BLaER1 treated with 17β-estradiol and CSF1 and Interleukin-3, amounts not matched to agents 10 nM and 100 nM (cell line): ENCODE data around the gene PANX1.

Experiments used
- H3K27ac ChIP-seq, 11 experiments: shearing (Covaris generic); formaldehyde crosslinking; 2 replicates each; pipeline ENCODE4 v1.8.1; 2022
- H3K27me3 ChIP-seq, 11 experiments: shearing (Covaris generic); formaldehyde crosslinking; 2 replicates each; pipeline ENCODE4 v1.8.1; 2022
- H3K36me3 ChIP-seq, 11 experiments: shearing (Covaris generic); formaldehyde crosslinking; 2 replicates each; pipeline ENCODE4 v1.8.1; 2022
- H3K4me1 ChIP-seq, 10 experiments: shearing (Covaris generic); formaldehyde crosslinking; 2 replicates each; pipeline ENCODE4 v1.8.1; 2022
- H3K4me2 ChIP-seq, 11 experiments: shearing (Covaris generic); formaldehyde crosslinking; 2 replicates each; pipeline ENCODE4 v1.8.1; 2022
- H3K4me3 ChIP-seq, 10 experiments: shearing (Covaris generic); formaldehyde crosslinking; 2 replicates each; pipeline ENCODE4 v1.8.1; 2022
- H3K9ac ChIP-seq, 11 experiments: shearing (Covaris generic); formaldehyde crosslinking; 2 replicates each; pipeline ENCODE4 v1.8.1; 2022
- H3K9me3 ChIP-seq, 11 experiments: shearing (Covaris generic); formaldehyde crosslinking; replicated peaks in 1 of 11; 2 replicates each; pipeline ENCODE4 v1.8.1; 2022
- H4K20me1 ChIP-seq, 11 experiments: shearing (Covaris generic); formaldehyde crosslinking; 2 replicates each; pipeline ENCODE4 v1.8.1; 2022
- Cebpa-rat ChIP-seq, 11 experiments: shearing (Covaris generic); IDR thresholded peaks; 2 replicates each; pipeline ENCODE4 v1.8.1; 2022

The PANX1 gene

GRCh38 chr11:94132823-94133408, 4.3 kb downstream of the PANX1 start:
- Histone ChIP-seq H3K27ac (peak overlapping the region in 4 of 11 experiments; percentile 2 to 43 (median 31); a peak in 2 of 22 replicates), H3K4me2 (peak overlapping the region; percentile 25 to 95 (median 85)), H3K9ac (no peak overlapping the region), H4K20me1 (peaks cover 7 to 64% (median 50%) of the 10 kb centered on the region in 11 experiments; a peak in 19 of 22 replicates), H3K4me1 (peaks cover 71 to 83% (median 78%) of the 10 kb centered on the region in 10 experiments), H3K4me3 (no peak overlapping the region), H3K27me3 (no peaks in the 10 kb centered on the region), H3K36me3 (peaks cover 0 to 35% (median 22%) of the 10 kb centered on the region in 11 experiments; a peak in 18 of 22 replicates), H3K9me3 (peaks cover 13 to 32% (median 25%) of the 10 kb centered on the region in 11 experiments)
- TF ChIP-seq Cebpa-rat (IDR thresholded peaks at IDR 0.05): no peak

- H3K9me3 ChIP-seq: peaks cover 16 to 40% (median 33%) of the 10 kb centered on the region in 11 experiments
- peaks cover 0 to 42% (median 28%) of the 10 kb centered on the region in 11 experiments; a peak in 18 of 22 replicates for H3K36me3 ChIP-seq
- no peak overlapping the region for H3K4me3 ChIP-seq
- no peaks in the 10 kb centered on the region for H3K27me3 ChIP-seq
- H4K20me1 ChIP-seq: peaks cover 7 to 64% (median 50%) of the 10 kb centered on the region in 11 experiments; a peak in 19 of 22 replicates
- peak overlapping the region in 5 of 11 experiments; percentile 7 to 83 (median 71); a peak in 4 of 22 replicates for H3K27ac ChIP-seq
- peak overlapping the region; percentile 25 to 95 (median 85) for H3K4me2 ChIP-seq
- TF ChIP-seq Cebpa-rat (IDR thresholded peaks at IDR 0.05): no peak
- peaks cover 68 to 79% (median 74%) of the 10 kb centered on the region in 10 experiments for H3K4me1 ChIP-seq
- H3K9ac ChIP-seq: no peak overlapping the region; a peak in 1 of 22 replicates
These were observed 5.1 kb downstream of the PANX1 start for GRCh38 chr11:94133752-94134151.

- peaks cover 64 to 76% (median 71%) of the 10 kb centered on the region in 10 experiments for H3K4me1 ChIP-seq
- no peaks in the 10 kb centered on the region for H3K27me3 ChIP-seq
- peak overlapping the region; percentile 25 to 95 (median 85) for H3K4me2 ChIP-seq
These were observed 6.2 kb downstream of the PANX1 start for GRCh38 chr11:94134651-94135512.

GRCh38 chr11:94139416-94139815, 10.8 kb downstream of the PANX1 start:
- Histone ChIP-seq H3K27ac (no peak overlapping the region), H3K4me1 (peaks cover 41 to 74% (median 50%) of the 10 kb centered on the region in 10 experiments), H3K9ac (no peak overlapping the region), H4K20me1 (peaks cover 7 to 65% (median 52%) of the 10 kb centered on the region in 11 experiments; a peak in 19 of 22 replicates), H3K4me2 (no peak overlapping the region), H3K27me3 (no peaks in the 10 kb centered on the region), H3K4me3 (no peak overlapping the region), H3K9me3 (peaks cover 22 to 57% (median 51%) of the 10 kb centered on the region in 11 experiments), H3K36me3 (peaks cover 0 to 65% (median 40%) of the 10 kb centered on the region in 11 experiments; a peak in 18 of 22 replicates)
- TF ChIP-seq Cebpa-rat (IDR thresholded peaks at IDR 0.05): no peak

More at GRCh38 chr11:94134651-94135512, 6.2 kb downstream of the PANX1 start:
- H3K36me3 ChIP-seq: peaks cover 0 to 53% (median 36%) of the 10 kb centered on the region in 11 experiments; a peak in 18 of 22 replicates
- H3K4me3 ChIP-seq: peak overlapping the region in 7 of 10 experiments; percentile 4 to 55 (median 9); a peak in 6 of 20 replicates
- peaks cover 7 to 67% (median 57%) of the 10 kb centered on the region in 11 experiments; a peak in 19 of 22 replicates for H4K20me1 ChIP-seq
- peak overlapping the region; percentile 43 to 87 (median 75); a peak in 21 of 22 replicates for H3K27ac ChIP-seq
- H3K9ac ChIP-seq: peak overlapping the region in 9 of 11 experiments; percentile 24 to 75 (median 55); a peak in 15 of 22 replicates
- no peak for TF ChIP-seq Cebpa-rat (IDR thresholded peaks at IDR 0.05)
- peaks cover 22 to 51% (median 43%) of the 10 kb centered on the region in 11 experiments for H3K9me3 ChIP-seq

- H3K27ac ChIP-seq: no peak overlapping the region
- peaks cover 4 to 65% (median 50%) of the 10 kb centered on the region in 11 experiments; a peak in 19 of 22 replicates for H4K20me1 ChIP-seq
- H3K36me3 ChIP-seq: peaks cover 0 to 72% (median 41%) of the 10 kb centered on the region in 11 experiments; a peak in 18 of 22 replicates
- peaks cover 33 to 70% (median 42%) of the 10 kb centered on the region in 10 experiments; a peak in 19 of 20 replicates for H3K4me1 ChIP-seq
- no peak overlapping the region for H3K9ac ChIP-seq
- no peak for TF ChIP-seq Cebpa-rat (IDR thresholded peaks at IDR 0.05)
- peaks cover 22 to 56% (median 49%) of the 10 kb centered on the region in 11 experiments for H3K9me3 ChIP-seq
- no peak overlapping the region for H3K4me2 ChIP-seq
- H3K4me3 ChIP-seq: no peak overlapping the region
- no peaks in the 10 kb centered on the region for H3K27me3 ChIP-seq
These were observed 11.6 kb downstream of the PANX1 start for GRCh38 chr11:94140154-94140655.

- Histone ChIP-seq H3K9me3 (peaks cover 21 to 43% (median 38%) of the 10 kb centered on the region in 11 experiments), H3K4me1 (peaks cover 24 to 62% (median 34%) of the 10 kb centered on the region in 10 experiments; a peak in 19 of 20 replicates), H3K4me2 (peak overlapping the region in 7 of 11 experiments; percentile 2 to 67 (median 38); a peak in 11 of 22 replicates), H3K27ac (peak overlapping the region in 5 of 11 experiments; percentile 7 to 22 (median 15); a peak in 5 of 22 replicates), H3K27me3 (no peaks in the 10 kb centered on the region), H3K36me3 (peaks cover 0 to 74% (median 40%) of the 10 kb centered on the region in 11 experiments; a peak in 19 of 22 replicates), H4K20me1 (peaks cover 0 to 75% (median 60%) of the 10 kb centered on the region in 11 experiments; a peak in 19 of 22 replicates), H3K4me3 (no peak overlapping the region), H3K9ac (no peak overlapping the region)
- no peak for TF ChIP-seq Cebpa-rat (IDR thresholded peaks at IDR 0.05)
These were observed 13.1 kb downstream of the PANX1 start for GRCh38 chr11:94141511-94142307.

- H3K27ac ChIP-seq: peak overlapping the region in 3 of 11 experiments; percentile 15 to 22 (median 19); a peak in 4 of 22 replicates
- peak overlapping the region in 7 of 11 experiments; percentile 2 to 67 (median 38); a peak in 15 of 22 replicates for H3K4me2 ChIP-seq
- no peak overlapping the region for H3K9ac ChIP-seq
These were observed 14.0 kb downstream of the PANX1 start for GRCh38 chr11:94142308-94143281.

More at GRCh38 chr11:94142308-94143281, 14.0 kb downstream of the PANX1 start:
- no peak overlapping the region for H3K4me3 ChIP-seq
- peaks cover 4 to 84% (median 66%) of the 10 kb centered on the region in 11 experiments; a peak in 20 of 22 replicates for H4K20me1 ChIP-seq
- TF ChIP-seq Cebpa-rat (IDR thresholded peaks at IDR 0.05): no peak
- no peaks in the 10 kb centered on the region for H3K27me3 ChIP-seq
- peaks cover 0 to 65% (median 31%) of the 10 kb centered on the region in 11 experiments; a peak in 18 of 22 replicates for H3K36me3 ChIP-seq
- H3K9me3 ChIP-seq: peaks cover 12 to 35% (median 29%) of the 10 kb centered on the region in 11 experiments
- H3K4me1 ChIP-seq: peaks cover 28 to 64% (median 37%) of the 10 kb centered on the region in 10 experiments
